NCI-H82 (cell line): ENCODE measurements around the gene CDKN2B-AS1.

Experiments used
- DNase-seq: peaks from one replicate; lab custom pipeline; 2025; lab: John Stamatoyannopoulos, UW

CDKN2B-AS1 gene

DNA sequence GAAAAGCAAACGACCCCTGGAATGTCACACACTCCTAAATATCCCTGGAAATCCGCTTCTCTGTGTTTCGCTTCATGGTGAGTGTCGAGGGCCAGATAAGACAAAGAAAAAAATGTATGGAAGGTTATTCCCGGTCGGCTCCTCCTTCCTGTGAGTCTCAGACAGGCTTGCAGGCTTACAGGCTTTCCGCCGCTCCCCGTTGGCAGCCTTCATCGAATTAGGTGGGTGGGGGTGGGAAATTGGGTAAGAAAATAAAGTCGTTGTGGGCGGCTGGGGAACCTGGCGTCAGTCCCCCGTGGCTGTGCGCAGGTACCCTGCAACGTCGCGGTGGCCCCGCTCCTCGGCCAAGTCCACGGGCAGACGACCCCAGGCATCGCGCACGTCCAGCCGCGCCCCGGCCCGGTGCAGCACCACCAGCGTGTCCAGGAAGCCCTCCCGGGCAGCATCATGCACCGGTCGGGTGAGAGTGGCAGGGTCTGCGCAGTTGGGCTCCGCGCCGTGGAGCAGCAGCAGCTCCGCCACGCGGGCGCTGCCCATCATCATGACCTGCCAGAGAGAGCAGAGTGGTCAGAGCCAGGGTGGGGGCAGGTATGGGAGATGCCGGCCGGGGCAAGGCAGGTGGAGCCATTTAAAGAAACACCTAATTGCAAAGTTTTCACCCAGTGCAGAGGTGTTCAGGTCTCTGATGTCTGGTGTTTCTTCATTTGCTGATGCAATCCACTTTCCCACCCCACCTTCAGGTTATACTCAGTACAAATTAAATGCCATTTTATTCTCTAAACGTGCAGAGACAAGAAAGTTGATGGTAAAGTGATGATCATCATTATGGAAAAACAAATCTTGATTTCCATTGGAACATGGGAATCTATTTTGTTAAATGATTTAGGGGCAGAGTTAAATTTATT is 11.4 kb downstream of the CDKN2B-AS1 start:
- DNase-seq, result peak; percentile 68

- DNase-seq, result no peak
These were observed 13.8 kb downstream of the CDKN2B-AS1 start for GRCh38 chr9:22008384-22008716.

DNA sequence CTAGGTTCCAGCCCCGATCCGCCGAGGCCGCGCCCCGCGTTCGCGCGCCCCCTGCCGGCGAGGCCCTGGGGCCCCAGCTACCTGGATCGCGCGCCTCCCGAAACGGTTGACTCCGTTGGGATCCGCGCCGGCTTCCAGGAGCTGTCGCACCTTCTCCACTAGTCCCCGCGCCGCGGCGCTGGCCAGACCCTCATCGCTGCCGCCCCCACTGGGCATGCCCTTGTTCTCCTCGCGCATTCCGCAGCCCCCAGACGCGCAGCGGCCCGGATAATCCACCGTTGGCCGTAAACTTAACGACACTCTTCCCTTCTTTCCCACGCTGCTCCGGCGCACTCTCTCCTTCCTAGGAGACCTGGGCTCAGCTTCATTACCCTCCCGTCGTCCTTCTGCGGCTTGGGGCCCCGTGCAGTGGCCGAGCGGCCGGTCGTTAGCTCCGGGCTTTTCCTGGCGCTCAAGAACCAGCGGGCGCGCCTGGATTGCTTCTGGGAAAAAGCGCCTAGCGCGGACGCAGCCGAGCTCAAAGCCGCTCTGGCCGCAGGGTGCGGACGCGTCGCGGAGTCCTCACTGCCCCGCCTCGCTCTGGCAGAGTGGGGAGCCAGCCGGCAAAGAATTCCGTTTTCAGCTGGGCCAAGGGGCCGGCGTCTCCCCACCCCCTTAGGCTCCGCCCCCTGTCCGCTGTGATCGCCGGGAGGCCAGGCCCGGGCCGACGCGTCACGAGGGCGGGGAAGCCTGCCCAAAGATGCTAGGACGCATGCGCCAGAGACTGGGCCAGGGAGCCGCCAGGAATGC is 14.3 kb downstream of the CDKN2B-AS1 start, which contains the start of gene CDKN2B:
CDKN2B (minus strand) TSS at position 589 of the 789 bp plus-strand sequence; CDS start at position 237, 352 bp downstream.
- peak; percentile 95 for DNase-seq

DNA sequence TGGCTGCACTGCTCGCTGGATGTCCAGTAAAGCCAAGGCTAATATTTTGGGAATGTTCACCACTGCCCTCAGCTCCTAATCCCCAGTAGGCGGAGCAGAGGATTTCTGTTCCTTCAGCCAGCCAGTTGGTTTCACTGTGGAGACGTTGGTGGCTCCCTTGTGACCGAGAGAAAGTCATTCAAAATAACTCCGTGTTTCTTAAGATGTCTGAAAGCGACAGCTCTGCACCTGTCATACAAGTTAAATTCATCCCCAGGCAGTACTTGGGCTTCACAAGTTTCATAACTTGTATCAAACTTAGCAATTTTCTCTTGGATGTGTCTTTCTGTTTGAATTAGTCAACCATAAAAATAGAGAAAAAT is 14.9 kb downstream of the CDKN2B-AS1 start:
- DNase-seq, result no peak

DNA sequence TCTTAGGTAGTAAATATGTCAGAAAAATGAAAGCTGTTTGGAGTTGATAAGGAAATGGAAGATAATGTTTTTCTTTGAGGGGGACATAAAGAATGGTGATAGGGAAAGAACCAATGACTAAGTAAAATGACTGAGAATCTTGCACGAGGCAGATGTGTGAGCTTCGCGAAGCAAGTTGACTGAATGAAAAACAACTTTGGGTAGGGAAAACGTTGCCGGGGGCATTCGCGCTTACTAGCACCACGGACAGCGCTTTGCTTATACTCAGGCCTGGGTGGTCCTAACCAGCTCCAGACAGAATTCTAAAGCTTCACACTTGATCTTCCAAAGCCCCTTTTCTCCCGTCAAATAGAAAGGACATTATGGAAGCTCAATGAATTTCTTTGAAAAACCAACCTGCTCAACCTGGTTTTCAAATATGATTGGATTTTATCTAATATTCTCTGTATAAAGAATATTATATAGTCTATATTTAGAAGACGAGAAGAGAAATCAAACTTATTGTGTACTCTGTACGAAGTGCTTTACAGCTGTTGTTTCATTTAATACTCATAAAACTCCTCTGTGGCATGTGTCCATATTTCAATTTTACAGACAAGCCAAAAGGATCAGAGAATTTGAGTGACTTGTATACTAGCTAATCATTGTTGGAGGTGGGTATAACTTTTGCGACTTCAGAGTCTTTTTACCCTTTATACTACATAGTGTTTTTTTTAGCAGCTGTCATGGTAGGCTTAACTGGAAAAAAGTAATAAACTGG is 16.5 kb downstream of the CDKN2B-AS1 start:
- DNase-seq, result no peak

GRCh38 chr9:22022396-22022795 is 27.8 kb downstream of the CDKN2B-AS1 start:
- DNase-seq, result no peak

GRCh38 chr9:22026696-22027095 is 32.1 kb downstream of the CDKN2B-AS1 start:
- no peak for DNase-seq

DNA sequence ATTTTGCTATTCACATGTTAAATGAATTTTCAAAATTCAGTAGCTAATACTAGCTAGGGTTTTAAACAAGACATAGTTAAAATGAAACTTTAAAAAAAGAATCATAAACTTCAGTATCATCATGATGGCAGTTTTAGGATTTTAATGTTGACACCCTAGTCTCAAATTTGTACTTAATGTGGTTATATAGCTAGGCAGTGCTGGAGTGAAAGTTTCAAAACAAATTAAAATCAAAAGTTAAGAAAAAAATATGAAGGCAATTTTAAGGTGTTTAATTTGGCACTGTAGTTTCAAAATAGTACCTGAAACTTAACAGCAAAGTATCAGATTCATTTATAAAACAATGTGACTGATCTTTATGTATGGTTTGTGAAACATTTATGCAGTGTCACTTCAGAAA is 33.8 kb downstream of the CDKN2B-AS1 start:
- no peak for DNase-seq

GRCh38 chr9:22029231-22029630 is 34.6 kb downstream of the CDKN2B-AS1 start:
- no peak for DNase-seq

GRCh38 chr9:22030101-22030598 is 35.6 kb downstream of the CDKN2B-AS1 start:
- DNase-seq, result no peak

DNA sequence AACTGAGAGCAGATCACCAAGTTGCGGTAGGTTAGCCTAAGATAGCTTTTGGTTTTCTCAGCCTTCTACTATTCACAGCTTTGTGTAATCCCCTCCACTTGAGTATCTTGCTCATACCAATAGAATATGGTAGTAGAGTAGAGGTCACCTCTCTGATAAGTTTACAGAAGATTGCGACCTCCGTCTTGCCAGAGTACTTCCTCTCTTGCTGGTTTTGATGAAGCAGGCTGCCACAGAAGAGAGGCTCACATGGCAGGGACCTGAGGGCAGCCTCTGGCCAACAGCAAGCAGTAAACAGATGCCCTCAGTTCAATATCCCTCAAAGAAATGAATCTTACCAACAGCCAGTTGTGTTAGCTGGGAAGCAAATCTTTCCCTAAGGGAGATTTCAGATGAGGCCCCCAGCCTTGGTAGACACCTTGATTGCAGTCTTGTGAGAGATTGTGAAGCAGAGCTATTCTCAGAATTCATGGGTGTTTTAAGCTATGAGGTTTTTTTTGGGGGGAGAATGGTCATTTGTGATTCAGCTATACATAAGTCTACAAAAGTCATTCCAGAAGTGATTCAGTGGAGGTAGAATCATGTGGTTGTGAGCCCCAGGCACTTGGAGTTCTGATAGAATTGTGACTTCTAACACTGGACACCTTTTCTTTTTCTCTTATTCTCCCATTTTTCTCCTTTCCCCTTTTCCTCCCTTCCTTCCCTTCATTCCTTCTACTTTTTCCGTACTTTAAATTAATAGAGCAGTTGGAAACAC is 37.2 kb downstream of the CDKN2B-AS1 start:
- DNase-seq, result no peak

DNA sequence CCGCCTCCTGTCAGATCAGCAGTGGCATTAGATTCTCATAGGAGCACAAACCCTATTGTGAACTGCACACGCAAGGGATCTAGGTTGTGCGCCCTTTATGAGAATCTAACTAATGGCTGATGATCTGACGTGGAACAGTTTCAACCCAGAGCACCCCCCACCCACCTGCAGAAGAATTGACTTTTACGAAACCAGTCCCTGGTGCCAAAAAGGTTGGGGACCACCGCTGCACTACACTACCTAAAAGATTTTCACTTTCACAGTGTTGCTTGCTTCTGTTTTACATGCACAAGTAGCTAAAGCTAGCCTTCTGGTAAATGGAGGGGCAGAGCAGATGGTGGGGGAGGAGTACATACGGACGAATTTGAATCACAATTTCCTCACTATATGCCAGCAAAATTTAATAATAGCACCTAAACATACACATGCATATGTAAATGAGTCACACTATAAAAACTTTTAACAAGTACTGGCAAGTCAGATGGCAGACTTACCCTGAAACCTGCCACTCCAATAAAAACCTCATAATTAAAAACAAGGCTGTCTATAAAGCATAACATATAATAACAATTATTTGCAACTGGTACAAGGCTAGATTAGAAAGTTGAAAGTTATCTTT is 38.5 kb downstream of the CDKN2B-AS1 start:
- DNase-seq, result no peak

- DNase-seq, result no peak
These were observed 41.0 kb downstream of the CDKN2B-AS1 start for GRCh38 chr9:22035591-22036011.

- DNase-seq, result no peak
These were observed 42.5 kb downstream of the CDKN2B-AS1 start for GRCh38 chr9:22036866-22037626.

- DNase-seq, result peak; percentile 14
These were observed 43.5 kb downstream of the CDKN2B-AS1 start for GRCh38 chr9:22037954-22038690.

GRCh38 chr9:22039258-22039657 is 44.7 kb downstream of the CDKN2B-AS1 start:
- no peak for DNase-seq

GRCh38 chr9:22040760-22041159 is 46.2 kb downstream of the CDKN2B-AS1 start:
- no peak for DNase-seq

DNA sequence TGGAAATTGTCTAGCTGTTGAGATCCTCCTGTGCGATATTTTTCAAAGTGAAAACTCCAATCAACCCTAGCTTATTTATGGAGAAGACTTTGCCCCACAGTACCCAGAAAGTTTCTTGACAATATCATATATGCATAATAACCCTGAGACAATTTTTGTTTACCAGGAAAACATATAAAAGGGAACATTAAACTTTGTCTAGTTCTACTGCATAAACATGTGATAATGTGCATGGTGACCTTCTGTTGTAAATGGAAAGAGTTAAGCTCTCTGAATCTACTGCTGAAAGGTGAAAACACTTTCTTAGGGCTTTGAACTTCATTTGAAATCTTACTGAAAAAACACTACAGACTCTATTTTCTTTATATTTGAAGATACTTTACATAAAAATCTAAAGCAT is 46.8 kb downstream of the CDKN2B-AS1 start:
- no peak for DNase-seq

DNA sequence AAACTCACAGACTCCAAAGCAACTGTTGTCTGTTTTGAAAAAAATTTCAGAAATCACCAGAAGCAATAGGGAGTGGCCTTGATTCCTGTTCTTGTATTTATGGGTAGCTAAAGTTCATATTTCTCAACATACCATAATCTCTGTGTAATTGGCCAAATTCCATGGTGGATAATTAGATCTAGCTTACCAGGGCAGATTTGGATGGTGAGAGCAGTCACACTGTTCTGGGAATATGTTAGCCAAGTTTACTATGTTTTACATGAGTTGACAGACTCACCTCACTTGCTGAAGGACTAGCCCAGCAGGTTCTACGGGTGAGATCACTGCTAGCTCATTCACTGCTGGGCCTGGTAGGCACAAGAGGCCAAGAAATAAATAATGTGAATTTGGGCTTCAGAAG is 47.2 kb downstream of the CDKN2B-AS1 start:
- no peak for DNase-seq
